ENCODE data around the gene CCNY. TPM values are rescaled to one million over a fixed set of nuclear protein-coding genes. Genes with fewer than 3 reads are reported as not detected.
"Not testable (repeated sequence)": the region's sequence is repeated elsewhere in the genome, so short reads cannot be mapped to it uniquely, and the experiment has no call there.

CCNY gene
- total RNA-seq, 1 donor from 2014 or later, result 41.3 TPM

DNA sequence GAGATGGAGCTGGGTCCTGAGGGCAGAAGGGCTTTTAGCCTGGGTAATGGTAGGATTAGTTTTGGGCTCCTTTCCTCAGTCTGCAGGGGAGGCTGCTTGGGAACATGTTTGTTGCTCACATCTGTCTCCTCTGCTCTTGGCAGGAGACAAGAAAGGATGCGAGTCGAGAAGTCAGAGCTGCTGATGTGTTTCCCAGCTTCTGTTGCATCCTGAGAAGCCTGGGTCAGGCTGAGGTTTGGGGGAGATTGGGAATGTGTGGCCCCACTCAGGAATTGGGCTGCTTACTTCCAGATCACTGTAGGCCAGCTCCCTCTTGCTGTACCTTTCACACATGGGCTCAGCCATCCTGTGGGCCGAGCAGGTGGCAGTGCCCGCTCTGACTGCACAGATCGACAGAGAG lies 79.2 kb downstream of the CCNY start:
- DNase-seq (ENCODE audit: low read depth), result no peak
- TF ChIP-seq CTCF (IDR thresholded peaks at IDR 0.05; ENCODE audit: insufficient read depth, low read length, poor library complexity, severe bottlenecking), result no peak

GRCh38 chr10:35416619-35417312 lies 80.5 kb downstream of the CCNY start:
- DNase-seq (ENCODE audit: low read depth), result no peak
- H3K4me3 ChIP-seq (ENCODE audit: low read depth, low read length), result no peak overlapping the region
- H3K27me3 ChIP-seq (ENCODE audit: control insufficient read depth, insufficient read depth, low read length), result no peaks in the 10 kb centered on the region
- H3K36me3 ChIP-seq (ENCODE audit: control insufficient read depth, insufficient read depth, low read length), result no peaks in the 10 kb centered on the region
- TF ChIP-seq CTCF (IDR thresholded peaks at IDR 0.05; ENCODE audit: insufficient read depth, low read length, poor library complexity, severe bottlenecking), result no peak

More for the DNA sequence above, 79.2 kb downstream of the CCNY start:
- Histone ChIP-seq H3K27me3 (ENCODE audit: control insufficient read depth, insufficient read depth, low read length) (no peaks in the 10 kb centered on the region), H3K4me3 (ENCODE audit: low read depth, low read length) (no peak overlapping the region), H3K36me3 (ENCODE audit: control insufficient read depth, insufficient read depth, low read length) (no peaks in the 10 kb centered on the region)

DNA sequence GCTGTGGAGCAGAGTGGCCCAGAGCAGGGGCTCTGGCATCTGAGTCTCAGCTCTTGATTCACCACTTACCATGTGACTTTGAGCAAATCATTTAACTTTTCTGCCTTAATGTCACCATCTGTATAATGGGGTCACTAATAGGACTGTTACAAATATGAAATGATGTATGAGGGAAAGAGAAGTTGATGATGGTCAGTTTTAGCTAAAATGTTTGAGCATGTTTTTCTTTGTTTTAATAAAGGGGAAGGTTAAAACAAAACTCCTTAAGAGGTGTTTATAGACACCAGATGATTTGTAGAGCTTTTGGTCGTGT lies 81.0 kb downstream of the CCNY start:
- no peak for DNase-seq (ENCODE audit: low read depth)
- no peak for TF ChIP-seq CTCF (IDR thresholded peaks at IDR 0.05; ENCODE audit: insufficient read depth, low read length, poor library complexity, severe bottlenecking)
- Histone ChIP-seq H3K27me3 (ENCODE audit: control insufficient read depth, insufficient read depth, low read length) (no peaks in the 10 kb centered on the region), H3K36me3 (ENCODE audit: control insufficient read depth, insufficient read depth, low read length) (no peaks in the 10 kb centered on the region), H3K4me3 (ENCODE audit: low read depth, low read length) (no peak overlapping the region)

DNA sequence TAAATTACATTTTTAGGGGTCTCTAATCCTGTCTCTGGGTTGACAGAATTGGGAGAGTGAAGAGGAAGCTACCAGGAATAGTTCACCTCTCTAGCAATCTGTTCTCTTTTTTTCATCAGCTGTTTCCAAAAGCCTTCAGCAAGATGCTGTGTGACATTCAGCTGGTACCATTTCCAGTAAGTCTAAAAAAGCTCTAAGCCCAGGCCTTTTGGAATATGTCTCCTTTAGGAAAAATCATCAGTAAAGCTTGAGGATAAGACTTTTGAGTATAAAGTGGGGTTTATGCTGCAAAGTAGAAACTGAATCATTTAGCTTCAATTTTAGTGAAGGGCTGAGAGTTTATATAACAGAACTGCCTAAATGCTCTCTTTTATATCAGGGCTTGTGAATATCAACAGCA lies 81.5 kb downstream of the CCNY start:
- Histone ChIP-seq H3K4me3 (ENCODE audit: low read depth, low read length) (no peak overlapping the region), H3K27me3 (ENCODE audit: control insufficient read depth, insufficient read depth, low read length) (no peaks in the 10 kb centered on the region), H3K36me3 (ENCODE audit: control insufficient read depth, insufficient read depth, low read length) (no peaks in the 10 kb centered on the region)
- no peak for DNase-seq (ENCODE audit: low read depth)
- no peak for TF ChIP-seq CTCF (IDR thresholded peaks at IDR 0.05; ENCODE audit: insufficient read depth, low read length, poor library complexity, severe bottlenecking)

DNA sequence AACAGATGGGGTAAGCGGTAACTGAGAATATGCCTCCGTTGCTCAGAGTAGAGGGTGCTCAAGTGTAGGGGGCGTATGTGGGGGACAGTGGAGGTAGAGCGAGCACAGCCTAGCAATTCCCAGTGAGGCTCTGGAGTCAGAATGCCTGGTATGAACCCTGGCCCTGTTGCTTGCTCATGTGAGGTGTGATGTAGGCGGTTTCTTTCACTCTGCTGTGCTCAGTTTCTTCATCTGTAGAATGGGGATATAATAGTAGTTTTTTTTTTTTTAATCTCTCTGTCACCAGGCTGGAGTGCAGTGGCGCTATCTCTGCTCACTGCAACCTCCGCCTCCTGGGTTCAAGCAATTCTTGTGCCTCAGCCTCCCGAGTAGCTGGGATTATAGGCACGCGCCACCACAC lies 82.3 kb downstream of the CCNY start:
- H3K4me3 ChIP-seq (ENCODE audit: low read depth, low read length); H3K36me3 ChIP-seq (ENCODE audit: control insufficient read depth, insufficient read depth, low read length); H3K27me3 ChIP-seq (ENCODE audit: control insufficient read depth, insufficient read depth, low read length); DNase-seq (ENCODE audit: low read depth): not testable (repeated sequence)

DNA sequence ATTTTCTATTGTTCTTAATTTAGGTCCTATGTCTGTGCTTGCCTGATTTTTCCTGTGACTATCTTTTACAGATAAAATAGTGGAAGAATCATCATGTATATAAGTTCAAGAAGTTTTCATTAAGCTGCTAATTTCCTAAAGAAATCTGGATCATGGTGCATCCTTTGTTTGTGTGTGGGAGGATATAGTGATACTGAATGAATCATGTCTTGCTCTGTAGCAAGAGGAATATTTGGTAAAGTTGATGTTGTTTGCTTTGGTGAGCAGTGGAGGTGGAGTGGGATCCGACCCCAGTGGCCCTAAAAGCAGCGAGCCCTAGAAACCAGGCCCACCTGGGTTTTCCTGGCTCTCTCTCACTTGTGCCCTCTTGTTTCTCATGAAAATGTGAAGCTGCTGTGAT lies 83.7 kb downstream of the CCNY start:
- no peak for DNase-seq (ENCODE audit: low read depth)
- Histone ChIP-seq H3K36me3 (ENCODE audit: control insufficient read depth, insufficient read depth, low read length) (no peaks in the 10 kb centered on the region), H3K4me3 (ENCODE audit: low read depth, low read length) (no peak overlapping the region), H3K27me3 (ENCODE audit: control insufficient read depth, insufficient read depth, low read length) (no peaks in the 10 kb centered on the region)
- TF ChIP-seq CTCF (IDR thresholded peaks at IDR 0.05; ENCODE audit: insufficient read depth, low read length, poor library complexity, severe bottlenecking), result no peak

All from kidney epithelial cell (primary cell).